ENCODE measurements around the gene GATAD2A. TPM values are rescaled to one million over a fixed set of nuclear protein-coding genes. Genes with fewer than 3 reads are reported as not detected.

The GATAD2A gene
- total RNA-seq, 2 experiments from 2014 or later = 123 to 139 TPM

- POLR2A ChIA-PET = interaction anchor here (0.6 to 1.7 kb wide), 6 partner anchors 12 to 232 kb away, joined by 3 to 7 read pairs (median 4); partner anchors contain the start of gene YJEFN3
- H3K9me3 Mint-ChIP-seq (ENCODE audit: low read depth) = no peaks in the 10 kb centered on the region
- peaks cover 20% of the 10 kb centered on the region for H3K36me3 Mint-ChIP-seq (ENCODE audit: low read depth)
- DNase-seq = peak; percentile 95
- ATAC-seq = peak; percentile 94
- CTCF ChIA-PET = interaction anchor here (0.6 to 2.2 kb wide), 8 partner anchors 16 to 366 kb away, joined by 3 to 7 read pairs (median 4); no protein-coding TSS in a partner anchor
- H3K4me3 Mint-ChIP-seq = peak within 1 kb of the TSS; percentile 83
- H3K27ac Mint-ChIP-seq = peak within 1 kb of the TSS; percentile 92
- peaks cover 25% of the 10 kb centered on the region for H3K4me1 Mint-ChIP-seq
- intact Hi-C loops (cut with DNase I, micrococcal nuclease) = loop anchor here in 1 of 2 experiments (1.0 to 2.0 kb wide), 8 partner anchors 25 to 453 kb away; partner anchors contain the start of genes ATP13A1, BORCS8, GMIP and MAU2
- no peaks in the 10 kb centered on the region for H3K27me3 Mint-ChIP-seq
Observed at GRCh38 chr19:19515642-19516519, 110.4 kb downstream of the GATAD2A start, which contains the start of gene NDUFA13. TSS of gene NDUFA13 (plus strand) at chr19:19516225. CDS start at chr19:19516239, 14 bp downstream.

- ATAC-seq (no peak), DNase-seq (no peak)
- H3K27me3 Mint-ChIP-seq = no peaks in the 10 kb centered on the region
- H3K9me3 Mint-ChIP-seq (ENCODE audit: low read depth) = no peaks in the 10 kb centered on the region
- ChIA-PET CTCF (no interaction called here), POLR2A (interaction anchor here (0.7 to 1.6 kb wide), 2 partner anchors 24 to 131 kb away, joined by 4 read pairs; no protein-coding TSS in a partner anchor)
- H3K27ac Mint-ChIP-seq = peak overlapping the region; percentile 92
- H3K4me1 Mint-ChIP-seq = peaks cover 27% of the 10 kb centered on the region
- peak overlapping the region; percentile 83 for H3K4me3 Mint-ChIP-seq
- intact Hi-C loops (cut with DNase I, micrococcal nuclease) = loop anchor here in 1 of 2 experiments (2.0 kb wide), 1 partner anchor 216 kb away; the partner anchor contains the start of gene ZNF14
- H3K36me3 Mint-ChIP-seq (ENCODE audit: low read depth) = peaks cover 22% of the 10 kb centered on the region
Observed at GRCh38 chr19:19517235-19517619, 111.8 kb downstream of the GATAD2A start.

- POLR2A ChIA-PET = no interaction called here
- Mint-ChIP-seq H3K4me1 (peaks cover 34% of the 10 kb centered on the region), H3K27ac (no peak overlapping the region), H3K36me3 (ENCODE audit: low read depth) (peaks cover 27% of the 10 kb centered on the region), H3K4me3 (no peak overlapping the region), H3K27me3 (no peaks in the 10 kb centered on the region), H3K9me3 (ENCODE audit: low read depth) (no peaks in the 10 kb centered on the region)
- no peak for ATAC-seq
- CTCF ChIA-PET = interaction anchor here (1.7 kb wide), 1 partner anchor 11 kb away, joined by 7 read pairs; no protein-coding TSS in a partner anchor
- no peak for DNase-seq
- intact Hi-C loops (cut with DNase I, micrococcal nuclease) = no loop called here
Observed at GRCh38 chr19:19520989-19521388, 115.5 kb downstream of the GATAD2A start.

GRCh38 chr19:19523177-19523576 is 117.7 kb downstream of the GATAD2A start:
- ChIA-PET POLR2A (no interaction called here), CTCF (interaction anchor here (1.2 kb wide), 1 partner anchor 9 kb away, joined by 5 read pairs; no protein-coding TSS in a partner anchor)
- Mint-ChIP-seq H3K9me3 (ENCODE audit: low read depth) (no peaks in the 10 kb centered on the region), H3K27me3 (no peaks in the 10 kb centered on the region), H3K27ac (peak overlapping the region; percentile 37), H3K4me1 (peaks cover 23% of the 10 kb centered on the region), H3K36me3 (ENCODE audit: low read depth) (peaks cover 32% of the 10 kb centered on the region), H3K4me3 (no peak overlapping the region)
- no peak for ATAC-seq
- intact Hi-C loops (cut with DNase I, micrococcal nuclease) = no loop called here
- no peak for DNase-seq

GRCh38 chr19:19524053-19524452 is 118.6 kb downstream of the GATAD2A start:
- CTCF ChIA-PET = interaction anchor here (1.2 kb wide), 1 partner anchor 8 kb away, joined by 5 read pairs; no protein-coding TSS in a partner anchor
- ATAC-seq = no peak
- DNase-seq = no peak
- H3K27ac Mint-ChIP-seq = no peak overlapping the region
- H3K4me3 Mint-ChIP-seq = no peak overlapping the region
- peaks cover 31% of the 10 kb centered on the region for H3K36me3 Mint-ChIP-seq (ENCODE audit: low read depth)
- no peaks in the 10 kb centered on the region for H3K9me3 Mint-ChIP-seq (ENCODE audit: low read depth)
- POLR2A ChIA-PET = no interaction called here
- intact Hi-C loops (cut with DNase I, micrococcal nuclease) = no loop called here
- H3K4me1 Mint-ChIP-seq = peaks cover 22% of the 10 kb centered on the region
- H3K27me3 Mint-ChIP-seq = no peaks in the 10 kb centered on the region

- peaks cover 19% of the 10 kb centered on the region for H3K36me3 Mint-ChIP-seq (ENCODE audit: low read depth)
- ChIA-PET POLR2A (no interaction called here), CTCF (no interaction called here)
- DNase-seq = no peak
- intact Hi-C loops (cut with DNase I, micrococcal nuclease) = no loop called here
- H3K9me3 Mint-ChIP-seq (ENCODE audit: low read depth) = no peaks in the 10 kb centered on the region
- H3K27me3 Mint-ChIP-seq = no peaks in the 10 kb centered on the region
- no peak overlapping the region for H3K27ac Mint-ChIP-seq
- peaks cover 12% of the 10 kb centered on the region for H3K4me1 Mint-ChIP-seq
- no peak overlapping the region for H3K4me3 Mint-ChIP-seq
- ATAC-seq = no peak
Observed at GRCh38 chr19:19525611-19526380, 120.3 kb downstream of the GATAD2A start.

- POLR2A ChIA-PET = interaction anchor here (2.2 kb wide), 1 partner anchor 11 kb away, joined by 7 read pairs; the partner anchor contains the start of genes NDUFA13 and TSSK6
- H3K27ac Mint-ChIP-seq = no peak overlapping the region
Observed at GRCh38 chr19:19526581-19527370, 121.3 kb downstream of the GATAD2A start.

GRCh38 chr19:19527371-19527656 is 121.8 kb downstream of the GATAD2A start:
- ChIA-PET POLR2A (interaction anchor here (2.2 kb wide), 1 partner anchor 11 kb away, joined by 7 read pairs; the partner anchor contains the start of genes NDUFA13 and TSSK6), CTCF (no interaction called here)
- H3K27me3 Mint-ChIP-seq = no peaks in the 10 kb centered on the region
- peaks cover 12% of the 10 kb centered on the region for H3K4me1 Mint-ChIP-seq
- ATAC-seq = no peak
- H3K36me3 Mint-ChIP-seq (ENCODE audit: low read depth) = peaks cover 19% of the 10 kb centered on the region
- H3K9me3 Mint-ChIP-seq (ENCODE audit: low read depth) = no peaks in the 10 kb centered on the region
- intact Hi-C loops (cut with DNase I, micrococcal nuclease) = no loop called here
- no peak for DNase-seq
- no peak overlapping the region for H3K4me3 Mint-ChIP-seq
- H3K27ac Mint-ChIP-seq = no peak overlapping the region

More at GRCh38 chr19:19526581-19527370, 121.3 kb downstream of the GATAD2A start:
- Mint-ChIP-seq H3K27me3 (no peaks in the 10 kb centered on the region), H3K36me3 (ENCODE audit: low read depth) (peaks cover 15% of the 10 kb centered on the region), H3K4me1 (peaks cover 8% of the 10 kb centered on the region), H3K4me3 (no peak overlapping the region), H3K9me3 (ENCODE audit: low read depth) (no peaks in the 10 kb centered on the region)
- CTCF ChIA-PET = no interaction called here
- ATAC-seq (no peak), DNase-seq (no peak)
- intact Hi-C loops (cut with DNase I, micrococcal nuclease) = no loop called here

GRCh38 chr19:19527674-19528625 is 122.5 kb downstream of the GATAD2A start:
- ChIA-PET CTCF (no interaction called here), POLR2A (interaction anchor here (2.2 kb wide), 1 partner anchor 12 kb away, joined by 7 read pairs; the partner anchor contains the start of genes NDUFA13 and TSSK6)
- ATAC-seq (no peak), DNase-seq (no peak)
- H3K4me3 Mint-ChIP-seq = no peak overlapping the region
- no peaks in the 10 kb centered on the region for H3K27me3 Mint-ChIP-seq
- peaks cover 19% of the 10 kb centered on the region for H3K36me3 Mint-ChIP-seq (ENCODE audit: low read depth)
- H3K4me1 Mint-ChIP-seq = peaks cover 10% of the 10 kb centered on the region
- intact Hi-C loops (cut with DNase I, micrococcal nuclease) = no loop called here
- no peak overlapping the region for H3K27ac Mint-ChIP-seq
- H3K9me3 Mint-ChIP-seq (ENCODE audit: low read depth) = no peaks in the 10 kb centered on the region

Measured in activated CD4-positive, alpha-beta T cell treated with anti-CD3 and anti-CD28 coated beads for 36 hours (primary cell).